H9 (cell line): ENCODE data around the gene ROBO1. TPM values are rescaled to one million over a fixed set of nuclear protein-coding genes. Genes with fewer than 3 reads are reported as not detected.

ENCODE experiments used
- DNase-seq: peaks from one replicate; pipeline ENCODE4 v3.0.0-alpha.2; 2017
- H2AFZ ChIP-seq: one replicate; pipeline ENCODE4 v1.6.1; 2013; ENCODE audit warnings: mild to moderate bottlenecking, low read length, control low read depth, moderate library complexity
- H2AK5ac ChIP-seq: 2 replicates; pipeline ENCODE4 v1.6.1; 2013; ENCODE audit warnings: low read length, control low read depth, mixed read lengths; ENCODE audit not compliant: insufficient read length
- H2BK120ac ChIP-seq: one replicate; pipeline ENCODE4 v1.6.1; 2013; ENCODE audit warnings: low read depth, mild to moderate bottlenecking, low read length, control low read depth, inconsistent platforms; ENCODE audit not compliant: poor library complexity, severe bottlenecking
- H2BK12ac ChIP-seq: 2 replicates; pipeline ENCODE4 v1.6.1; 2013; ENCODE audit warnings: low read length, control low read depth, mixed read lengths, low read depth; ENCODE audit not compliant: insufficient read length
- H2BK15ac ChIP-seq: 2 replicates; pipeline ENCODE4 v1.6.1; 2013; ENCODE audit warnings: low read depth, low read length, control low read depth
- H2BK20ac ChIP-seq: one replicate; pipeline ENCODE4 v1.6.1; 2013; ENCODE audit warnings: low read depth, mild to moderate bottlenecking, low read length, control low read depth, inconsistent platforms; ENCODE audit not compliant: poor library complexity, severe bottlenecking
- H2BK5ac ChIP-seq: 2 replicates; pipeline ENCODE4 v1.6.1; 2013; ENCODE audit warnings: low read length, control low read depth, mixed read lengths; ENCODE audit not compliant: insufficient read length
- H3K14ac ChIP-seq: 2 replicates; pipeline ENCODE4 v1.6.1; 2013; ENCODE audit warnings: low read length, control low read depth; ENCODE audit not compliant: insufficient read depth
- H3K18ac ChIP-seq: 2 replicates; pipeline ENCODE4 v1.6.1; 2013; ENCODE audit warnings: low read depth, mild to moderate bottlenecking, mixed read lengths, low read length, control low read depth; ENCODE audit not compliant: insufficient read length
- H3K23ac ChIP-seq: 2 replicates; pipeline ENCODE4 v1.6.1; 2013; ENCODE audit warnings: low read length, control low read depth, mixed read lengths, low read depth; ENCODE audit not compliant: insufficient read length
- H3K23me2 ChIP-seq: 2 replicates; pipeline ENCODE4 v1.6.1; 2013; ENCODE audit warnings: low read depth, mild to moderate bottlenecking, mixed read lengths, low read length, control low read depth; ENCODE audit not compliant: insufficient read length, poor library complexity, severe bottlenecking
- H3K27ac ChIP-seq: 2 replicates; pipeline ENCODE4 v1.5.1; 2013; ENCODE audit warnings: low read length, control low read depth, mixed read lengths, low read depth; ENCODE audit not compliant: insufficient read length
- H3K27me3 ChIP-seq: 2 replicates; pipeline ENCODE4 v1.6.1; 2013; ENCODE audit warnings: low read length, control low read depth, inconsistent platforms; ENCODE audit not compliant: insufficient read depth
- H3K4ac ChIP-seq: 2 replicates; pipeline ENCODE4 v1.6.1; 2013; ENCODE audit warnings: low read depth, mild to moderate bottlenecking, control low read depth, inconsistent platforms, low read length, moderate library complexity
- H3K4me1 ChIP-seq: 2 replicates; pipeline ENCODE4 v1.6.1; 2013; ENCODE audit warnings: low read length, control low read depth, inconsistent platforms; ENCODE audit not compliant: insufficient read depth
- H3K4me2 ChIP-seq: 2 replicates; pipeline ENCODE4 v1.6.1; 2013; ENCODE audit warnings: low read length, control low read depth, mixed read lengths; ENCODE audit not compliant: insufficient read length, insufficient read depth
- H3K56ac ChIP-seq: 2 replicates; pipeline ENCODE4 v1.6.1; 2013; ENCODE audit warnings: low read depth, mild to moderate bottlenecking, mixed read lengths, low read length, control low read depth; ENCODE audit not compliant: insufficient read length
- H3K79me1 ChIP-seq: 2 replicates; pipeline ENCODE4 v1.6.1; 2013; ENCODE audit warnings: low read depth, mild to moderate bottlenecking, moderate library complexity, low read length, control low read depth, inconsistent platforms; ENCODE audit not compliant: insufficient read depth, poor library complexity, severe bottlenecking
- H3K79me2 ChIP-seq: 2 replicates; pipeline ENCODE4 v1.6.1; 2013; ENCODE audit warnings: low read length, control low read depth, inconsistent platforms; ENCODE audit not compliant: insufficient read depth
- H3K9ac ChIP-seq: 2 replicates; pipeline ENCODE4 v1.6.1; 2013; ENCODE audit warnings: low read length, control low read depth, mixed read lengths; ENCODE audit not compliant: insufficient read length; ENCODE audit errors: extremely low read depth
- H3K9me3 ChIP-seq: one replicate; pipeline ENCODE4 v1.6.1; 2013; ENCODE audit warnings: low read depth, low read length, inconsistent platforms; ENCODE audit not compliant: control insufficient read depth
- H3T11ph ChIP-seq: one replicate; pipeline ENCODE4 v1.6.1; 2013; ENCODE audit warnings: mild to moderate bottlenecking, low read length, control low read depth, inconsistent platforms
- H4K20me1 ChIP-seq: one replicate; pipeline ENCODE4 v1.6.1; 2013; ENCODE audit not compliant: control insufficient read depth, insufficient read length, insufficient read depth
- H4K5ac ChIP-seq: 2 replicates; pipeline ENCODE4 v1.6.1; 2013; ENCODE audit warnings: low read depth, mild to moderate bottlenecking, mixed read lengths, low read length, control low read depth; ENCODE audit not compliant: insufficient read length
- H4K8ac ChIP-seq: replicated peaks from 2 replicates; pipeline ENCODE4 v1.6.1; 2013; ENCODE audit warnings: low read length, control low read depth, mixed read lengths, low read depth; ENCODE audit not compliant: insufficient read length
- H4K91ac ChIP-seq: 2 replicates; pipeline ENCODE4 v1.6.1; 2013; ENCODE audit warnings: low read depth, mild to moderate bottlenecking, moderate library complexity, mixed read lengths, low read length, control low read depth; ENCODE audit not compliant: insufficient read length
- H3K27ac Mint-ChIP-seq, 3 experiments: 2 replicates in 2 of 3; 3 replicates in 1 of 3; pipeline ENCODE4 v1.8.0; 2020 to 2021; ENCODE audit warnings: mixed read lengths in 3 of 3, mild to moderate bottlenecking in 1 of 3, moderate library complexity in 1 of 3
- H3K27me3 Mint-ChIP-seq: 2 replicates; pipeline ENCODE4 v1.8.0; 2021; ENCODE audit warnings: low read depth, mild to moderate bottlenecking, moderate library complexity, mixed read lengths
- H3K36me3 Mint-ChIP-seq, 3 experiments: 2 replicates in 2 of 3; 3 replicates in 1 of 3; pipeline ENCODE4 v1.8.0; 2020 to 2021; ENCODE audit warnings: low read depth in 3 of 3, mixed read lengths in 3 of 3; ENCODE audit not compliant: insufficient read depth in 1 of 3
- H3K4me1 Mint-ChIP-seq, 2 experiments: 2 replicates each; pipeline ENCODE4 v1.8.0; 2020; ENCODE audit warnings: mixed read lengths in 2 of 2
- H3K4me3 Mint-ChIP-seq, 2 experiments: 2 replicates in 1 of 2; 3 replicates in 1 of 2; pipeline ENCODE4 v1.8.0; 2020 to 2021; ENCODE audit warnings: mild to moderate bottlenecking in 2 of 2, mixed read lengths in 2 of 2, moderate library complexity in 1 of 2
- H3K9me3 Mint-ChIP-seq, 2 experiments: 2 replicates in 1 of 2; 3 replicates in 1 of 2; pipeline ENCODE4 v1.8.0; 2020; ENCODE audit warnings: mild to moderate bottlenecking in 2 of 2, mixed read lengths in 2 of 2, moderate library complexity in 1 of 2
- total RNA-seq: library from RNA; stranded (reverse); gene quantifications from 2 replicates; pipeline ENCODE4 v1.2.1, GENCODE V29; 2021
- TF ChIP-seq, protein P1 (sequence below): fragments of 200-600 bp; sonication (generic); conservative IDR thresholded peaks from 3 replicates; pipeline ENCODE4 v1.8.0; 2021; ENCODE audit warnings: antibody characterized with exemption, mild to moderate bottlenecking

Gene ROBO1
- total RNA-seq, 1 experiment from 2014 or later, result 62.7 TPM

DNA sequence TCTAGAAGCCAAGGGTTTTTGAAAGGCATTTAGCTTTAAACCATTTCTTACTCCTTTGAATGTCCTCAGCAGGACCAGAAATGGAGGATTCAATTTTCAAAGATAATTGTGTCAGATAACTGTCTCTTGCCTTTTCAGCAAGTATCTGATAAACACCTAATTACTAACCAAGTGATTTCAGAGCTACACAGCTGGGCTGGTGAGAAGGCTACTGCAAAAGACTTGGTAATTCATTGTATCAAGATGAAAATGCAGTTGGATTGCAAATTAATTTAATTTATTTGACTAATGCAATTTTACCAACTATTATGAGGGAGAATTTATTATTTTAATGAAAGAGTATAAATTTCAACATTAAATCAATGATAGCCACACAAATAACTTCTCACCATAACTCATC is 165.4 kb downstream of the ROBO1 start:
- Histone ChIP-seq H4K8ac (no peak overlapping the region), H2BK5ac (no peak overlapping the region), H3K9me3 (no peaks in the 10 kb centered on the region), H3K9ac (no peak overlapping the region), H3K14ac (no peak overlapping the region), H4K91ac (no peak overlapping the region), H3K23me2 (no peaks in the 10 kb centered on the region), H3K79me2 (no peaks in the 10 kb centered on the region), H3K56ac (no peak overlapping the region), H3K79me1 (no peaks in the 10 kb centered on the region), H3K4me2 (no peak overlapping the region), H4K20me1 (no peaks in the 10 kb centered on the region), H3K27me3 (no peaks in the 10 kb centered on the region), H3K4ac (no peak overlapping the region), H3K18ac (no peak overlapping the region), H3K4me1 (no peaks in the 10 kb centered on the region; the same call in 1 of the 2 replicates), H4K5ac (no peak overlapping the region), H2AFZ (no peak overlapping the region), H3K23ac (no peak overlapping the region), H3K27ac (no peak overlapping the region), H2BK15ac (no peak overlapping the region), H2BK120ac (no peak overlapping the region), H2AK5ac (no peak overlapping the region), H3T11ph (no peak overlapping the region), H2BK12ac (no peak overlapping the region), H2BK20ac (no peak overlapping the region)
- TF ChIP-seq, protein P1, sequence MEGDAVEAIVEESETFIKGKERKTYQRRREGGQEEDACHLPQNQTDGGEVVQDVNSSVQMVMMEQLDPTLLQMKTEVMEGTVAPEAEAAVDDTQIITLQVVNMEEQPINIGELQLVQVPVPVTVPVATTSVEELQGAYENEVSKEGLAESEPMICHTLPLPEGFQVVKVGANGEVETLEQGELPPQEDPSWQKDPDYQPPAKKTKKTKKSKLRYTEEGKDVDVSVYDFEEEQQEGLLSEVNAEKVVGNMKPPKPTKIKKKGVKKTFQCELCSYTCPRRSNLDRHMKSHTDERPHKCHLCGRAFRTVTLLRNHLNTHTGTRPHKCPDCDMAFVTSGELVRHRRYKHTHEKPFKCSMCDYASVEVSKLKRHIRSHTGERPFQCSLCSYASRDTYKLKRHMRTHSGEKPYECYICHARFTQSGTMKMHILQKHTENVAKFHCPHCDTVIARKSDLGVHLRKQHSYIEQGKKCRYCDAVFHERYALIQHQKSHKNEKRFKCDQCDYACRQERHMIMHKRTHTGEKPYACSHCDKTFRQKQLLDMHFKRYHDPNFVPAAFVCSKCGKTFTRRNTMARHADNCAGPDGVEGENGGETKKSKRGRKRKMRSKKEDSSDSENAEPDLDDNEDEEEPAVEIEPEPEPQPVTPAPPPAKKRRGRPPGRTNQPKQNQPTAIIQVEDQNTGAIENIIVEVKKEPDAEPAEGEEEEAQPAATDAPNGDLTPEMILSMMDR, result no peak
- Mint-ChIP-seq H3K27ac (no peak overlapping the region), H3K27me3 (no peaks in the 10 kb centered on the region), H3K36me3 (no peaks in the 10 kb centered on the region), H3K4me1 (peaks cover 8 to 18% of the 10 kb centered on the region in 2 experiments), H3K9me3 (no peaks in the 10 kb centered on the region), H3K4me3 (no peak overlapping the region)
- no peak for DNase-seq
